ENCODE measurements around the gene FAM222B. TPM values are rescaled to one million over a fixed set of nuclear protein-coding genes. Genes with fewer than 3 reads are reported as not detected.

The FAM222B gene
- polyA plus RNA-seq, 1 donor from 2014 or later, result 6.4 TPM

- Histone ChIP-seq H3K4me3 (ENCODE audit: low read length) (no peak overlapping the region), H3K27me3 (ENCODE audit: insufficient read depth, low read depth, low read length) (no peaks in the 10 kb centered on the region), H3F3A (ENCODE audit: insufficient read depth, low read length, poor library complexity, severe bottlenecking) (no peaks in the 10 kb centered on the region), H3K4me2 (ENCODE audit: low read length) (no peak overlapping the region), H3K9me3 (ENCODE audit: low read length) (no peaks in the 10 kb centered on the region), H3K9ac (ENCODE audit: low read length) (no peak overlapping the region), H3K36me3 (ENCODE audit: insufficient read depth, low read length) (no peaks in the 10 kb centered on the region), H2AFZ (ENCODE audit: low read depth, low read length) (no peak overlapping the region), H4K20me1 (ENCODE audit: insufficient read depth) (no peaks in the 10 kb centered on the region), H3K79me2 (replicated peaks; ENCODE audit: insufficient read depth, low read length) (no peaks in the 10 kb centered on the region), H3K9me2 (ENCODE audit: insufficient read depth, low read length) (no peaks in the 10 kb centered on the region), H3K27ac (ENCODE audit: low read length) (no peak overlapping the region)
- TF ChIP-seq SMC3 (conservative IDR thresholded peaks at IDR 0.05; ENCODE audit: poor library complexity), result no peak
- TF ChIP-seq POLR2AphosphoS5 (IDR thresholded peaks at IDR 0.05), result no peak
- TF ChIP-seq RAD21 (conservative IDR thresholded peaks at IDR 0.05), result no peak
- TF ChIP-seq EP300 (conservative IDR thresholded peaks at IDR 0.05; ENCODE audit: poor library complexity, severe bottlenecking), result no peak
Measured at GRCh38 chr17:28738680-28739384, 103.8 kb downstream of the FAM222B start.

- H3F3A ChIP-seq (ENCODE audit: insufficient read depth, low read length, poor library complexity, severe bottlenecking), result no peaks in the 10 kb centered on the region
- no peak overlapping the region for H3K4me3 ChIP-seq (ENCODE audit: low read length)
- H2AFZ ChIP-seq (ENCODE audit: low read depth, low read length), result no peak overlapping the region
- no peak overlapping the region for H3K27ac ChIP-seq (ENCODE audit: low read length)
- TF ChIP-seq REST (IDR thresholded peaks at IDR 0.05; ENCODE audit: borderline replicate concordance) (no peak), EP300 (conservative IDR thresholded peaks at IDR 0.05; ENCODE audit: poor library complexity, severe bottlenecking) (no peak), MXI1 (conservative IDR thresholded peaks at IDR 0.05; ENCODE audit: poor library complexity, severe bottlenecking) (no peak), TAF1 (IDR thresholded peaks at IDR 0.05; ENCODE audit: low read depth) (no peak), POLR2AphosphoS5 (IDR thresholded peaks at IDR 0.05) (no peak), CTCF (IDR thresholded peaks at IDR 0.05; ENCODE audit: poor library complexity, severe bottlenecking) (no peak), SMC3 (conservative IDR thresholded peaks at IDR 0.05; ENCODE audit: poor library complexity) (no peak), RAD21 (conservative IDR thresholded peaks at IDR 0.05) (no peak), EZH2 (IDR thresholded peaks at IDR 0.05; ENCODE audit: borderline replicate concordance, insufficient read depth, low read length, poor library complexity, severe bottlenecking) (no peak)
- no peaks in the 10 kb centered on the region for H3K9me3 ChIP-seq (ENCODE audit: low read length)
- no peak overlapping the region for H3K9ac ChIP-seq (ENCODE audit: low read length)
- no peaks in the 10 kb centered on the region for H3K36me3 ChIP-seq (ENCODE audit: insufficient read depth, low read length)
- H4K20me1 ChIP-seq (ENCODE audit: insufficient read depth), result no peaks in the 10 kb centered on the region
- H3K4me2 ChIP-seq (ENCODE audit: low read length), result no peak overlapping the region
- H3K27me3 ChIP-seq (ENCODE audit: insufficient read depth, low read depth, low read length), result no peaks in the 10 kb centered on the region
- H3K9me2 ChIP-seq (ENCODE audit: insufficient read depth, low read length), result no peaks in the 10 kb centered on the region
- H3K79me2 ChIP-seq (replicated peaks; ENCODE audit: insufficient read depth, low read length), result no peaks in the 10 kb centered on the region
Measured at GRCh38 chr17:28737770-28738679, 104.6 kb downstream of the FAM222B start.
